ENCODE measurements around the gene ADGRA1.

Gene ADGRA1

DNA sequence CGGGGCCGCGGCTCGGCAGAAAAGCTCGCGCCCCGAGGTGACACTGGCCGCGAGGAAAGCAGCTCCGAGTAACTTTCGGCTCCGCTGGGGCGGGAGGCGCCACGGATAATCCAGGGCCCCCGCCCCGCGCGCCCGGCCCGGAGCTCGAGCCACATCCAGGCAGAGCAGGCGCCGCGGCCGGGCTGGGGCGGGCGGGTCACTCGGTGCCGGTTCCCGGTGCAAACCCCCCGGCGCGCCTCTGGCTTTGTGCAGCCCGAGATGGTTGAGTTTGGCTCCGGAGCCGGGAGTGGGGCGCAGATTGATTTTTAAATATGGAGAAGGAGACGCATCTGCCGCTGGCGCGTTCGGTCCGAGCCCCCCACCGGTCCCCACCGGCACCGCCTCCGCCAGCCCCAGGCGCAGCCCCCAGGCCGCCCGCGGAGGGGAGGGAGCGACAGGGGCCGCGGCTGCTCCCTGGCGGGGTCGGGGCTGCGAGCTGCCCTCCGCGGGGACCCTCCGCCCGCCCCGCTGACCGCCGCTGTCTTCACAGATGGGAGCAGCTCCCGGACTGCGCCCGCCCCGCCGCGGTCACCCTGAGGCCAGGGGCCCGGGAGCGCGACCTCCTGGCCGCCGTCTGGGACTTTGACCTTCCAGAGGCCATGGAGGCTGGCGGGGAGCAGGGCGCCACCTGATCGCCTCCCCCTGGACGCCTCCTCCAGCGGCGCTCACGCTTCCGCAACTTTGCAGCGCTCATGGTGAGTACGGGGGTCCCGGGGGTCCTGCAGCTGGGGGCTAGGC is 643 bp downstream of the ADGRA1 start:
- DNase-seq (ENCODE audit: low read depth), result no peak
- TF ChIP-seq, protein P1, sequence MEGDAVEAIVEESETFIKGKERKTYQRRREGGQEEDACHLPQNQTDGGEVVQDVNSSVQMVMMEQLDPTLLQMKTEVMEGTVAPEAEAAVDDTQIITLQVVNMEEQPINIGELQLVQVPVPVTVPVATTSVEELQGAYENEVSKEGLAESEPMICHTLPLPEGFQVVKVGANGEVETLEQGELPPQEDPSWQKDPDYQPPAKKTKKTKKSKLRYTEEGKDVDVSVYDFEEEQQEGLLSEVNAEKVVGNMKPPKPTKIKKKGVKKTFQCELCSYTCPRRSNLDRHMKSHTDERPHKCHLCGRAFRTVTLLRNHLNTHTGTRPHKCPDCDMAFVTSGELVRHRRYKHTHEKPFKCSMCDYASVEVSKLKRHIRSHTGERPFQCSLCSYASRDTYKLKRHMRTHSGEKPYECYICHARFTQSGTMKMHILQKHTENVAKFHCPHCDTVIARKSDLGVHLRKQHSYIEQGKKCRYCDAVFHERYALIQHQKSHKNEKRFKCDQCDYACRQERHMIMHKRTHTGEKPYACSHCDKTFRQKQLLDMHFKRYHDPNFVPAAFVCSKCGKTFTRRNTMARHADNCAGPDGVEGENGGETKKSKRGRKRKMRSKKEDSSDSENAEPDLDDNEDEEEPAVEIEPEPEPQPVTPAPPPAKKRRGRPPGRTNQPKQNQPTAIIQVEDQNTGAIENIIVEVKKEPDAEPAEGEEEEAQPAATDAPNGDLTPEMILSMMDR (IDR thresholded peaks at IDR 0.05; ENCODE audit: insufficient read depth, low read depth, low read length, missing control alignments), result no peak
- H3K4me3 ChIP-seq (ENCODE audit: low read depth, low read length), result no peak overlapping the region

DNA sequence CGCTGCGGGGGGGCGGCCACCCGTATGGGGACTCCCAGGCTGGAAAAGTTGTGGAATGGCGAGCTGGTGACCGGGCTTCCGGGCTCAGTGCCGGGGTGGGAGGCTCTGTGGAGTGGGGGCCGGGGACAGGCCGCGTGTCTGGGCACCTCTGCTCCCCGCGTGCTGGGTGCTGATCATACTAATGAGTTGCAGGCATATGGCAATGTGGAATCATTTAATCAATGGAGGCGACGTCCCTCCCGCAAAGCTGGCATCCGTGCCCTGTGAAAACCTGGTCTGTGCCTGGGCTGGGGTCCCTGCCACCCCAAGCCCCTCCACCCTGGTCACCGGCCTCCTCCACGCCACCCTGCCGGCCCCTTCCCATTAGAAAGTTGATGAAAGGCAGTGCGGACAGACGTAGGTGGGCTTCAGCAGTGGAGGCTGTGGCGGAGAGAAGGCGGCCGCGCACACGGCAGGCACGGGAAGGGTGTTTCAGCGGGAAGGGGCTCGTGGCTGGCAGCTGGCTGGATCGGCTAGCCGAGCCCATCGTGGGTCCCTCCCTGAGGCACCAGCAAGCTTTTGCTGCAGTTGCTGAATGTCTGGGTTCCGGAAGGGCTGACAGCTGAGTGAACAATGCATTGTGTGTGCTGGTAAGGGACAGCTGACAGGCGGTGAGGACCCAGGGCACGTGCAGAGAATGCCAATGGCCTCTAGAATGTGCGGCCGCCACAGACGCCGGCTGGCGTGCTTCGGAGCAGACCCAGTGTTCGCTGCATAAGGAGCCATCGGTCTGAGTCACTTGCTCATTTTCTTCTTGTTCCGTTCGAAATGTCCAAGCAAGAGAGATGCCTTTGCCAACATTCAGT is 1.5 kb downstream of the ADGRA1 start:
- H3K4me3 ChIP-seq (ENCODE audit: low read depth, low read length), result no peak overlapping the region
- DNase-seq (ENCODE audit: low read depth), result no peak
- TF ChIP-seq, protein P1 (IDR thresholded peaks at IDR 0.05; ENCODE audit: insufficient read depth, low read depth, low read length, missing control alignments), result no peak

DNA sequence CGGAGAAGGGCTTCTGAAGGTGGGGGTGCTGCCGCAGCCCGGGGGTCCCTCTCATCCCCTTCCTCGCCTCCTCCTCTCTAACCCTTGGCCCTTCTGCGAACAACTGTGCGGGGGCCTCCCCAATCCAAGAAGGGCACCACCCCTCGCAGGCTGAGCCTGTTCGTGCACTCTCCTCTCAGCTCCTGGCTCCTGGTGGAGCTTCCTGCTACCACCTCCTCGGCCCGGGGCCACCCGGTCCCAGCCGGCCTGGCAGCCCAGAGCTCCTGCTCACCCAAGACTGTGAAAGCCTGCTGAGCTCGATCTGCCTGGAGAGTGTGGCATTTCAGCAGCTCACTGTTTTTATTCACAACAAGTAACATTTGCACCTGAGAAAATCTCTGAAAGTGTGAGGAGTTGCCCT is 2.4 kb downstream of the ADGRA1 start:
- DNase-seq (ENCODE audit: low read depth), result no peak
- TF ChIP-seq, protein P1 (IDR thresholded peaks at IDR 0.05; ENCODE audit: insufficient read depth, low read depth, low read length, missing control alignments), result no peak

DNA sequence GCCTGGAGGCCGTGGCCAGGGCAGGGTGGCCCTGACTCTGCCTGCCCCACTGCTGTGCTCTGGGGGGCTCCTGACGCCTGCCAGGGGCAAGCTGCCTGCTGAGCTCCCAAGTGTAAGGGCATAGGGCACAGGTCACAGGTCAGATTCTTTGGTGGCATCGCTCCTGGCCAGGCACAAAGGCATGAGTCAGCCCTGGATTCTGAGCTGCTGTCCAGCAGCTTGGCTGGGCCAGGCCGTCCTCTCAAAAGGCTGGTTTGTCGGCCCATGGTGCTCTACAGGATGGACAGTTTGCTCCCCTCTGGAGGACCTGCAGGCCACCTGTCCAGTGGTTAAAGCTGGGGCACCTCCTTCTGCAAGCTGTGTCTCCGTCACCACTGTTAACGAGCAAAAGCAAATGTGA is 2.9 kb downstream of the ADGRA1 start:
- DNase-seq (ENCODE audit: low read depth), result no peak
- no peak overlapping the region for H3K4me3 ChIP-seq (ENCODE audit: low read depth, low read length)
- TF ChIP-seq, protein P1 (IDR thresholded peaks at IDR 0.05; ENCODE audit: insufficient read depth, low read depth, low read length, missing control alignments), result no peak

More for the DNA sequence above, 2.4 kb downstream of the ADGRA1 start:
- H3K4me3 ChIP-seq (ENCODE audit: low read depth, low read length), result no peak overlapping the region

DNA sequence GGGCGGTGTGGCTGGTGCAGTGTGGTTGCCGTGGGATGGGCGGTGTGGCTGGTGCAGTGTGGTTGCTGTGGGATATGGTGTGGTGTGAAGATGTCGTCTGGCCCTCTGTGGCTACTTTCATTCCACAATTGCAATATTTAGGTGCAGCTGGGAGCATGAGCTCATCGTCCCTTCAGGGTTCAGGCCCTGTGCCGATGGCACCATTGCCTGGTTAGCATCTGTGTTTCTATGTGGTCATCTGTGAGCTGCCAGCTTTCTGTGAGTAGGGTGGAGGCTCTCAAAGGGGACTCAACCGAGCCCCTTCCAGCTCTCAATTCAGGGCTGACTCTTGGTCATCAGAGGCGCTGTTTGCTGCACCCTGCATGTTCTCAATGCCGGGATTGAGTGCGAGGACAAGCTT is 3.6 kb downstream of the ADGRA1 start:
- TF ChIP-seq, protein P1 (IDR thresholded peaks at IDR 0.05; ENCODE audit: insufficient read depth, low read depth, low read length, missing control alignments), result no peak
- no peak for DNase-seq (ENCODE audit: low read depth)
- H3K4me3 ChIP-seq (ENCODE audit: low read depth, low read length), result no peak overlapping the region

DNA sequence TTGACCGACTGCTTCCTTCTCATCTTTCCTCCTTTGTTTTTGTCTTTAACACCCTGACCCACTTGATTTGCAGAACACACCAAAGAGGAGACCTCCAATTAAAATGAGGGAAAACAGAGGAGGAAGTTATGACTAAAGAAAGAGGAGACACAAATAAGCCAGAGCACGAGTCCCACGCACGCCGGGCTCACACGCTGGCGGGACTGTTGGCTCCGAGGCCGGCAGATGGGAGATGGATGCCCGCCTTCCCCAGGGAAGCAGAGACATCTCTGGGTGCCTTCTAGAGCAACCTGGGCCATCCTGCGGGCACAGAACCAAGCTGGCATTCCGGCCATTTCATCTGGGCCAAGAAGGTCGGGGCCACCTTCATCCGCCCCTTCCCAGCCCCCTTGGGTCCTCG is 5.6 kb downstream of the ADGRA1 start:
- DNase-seq (ENCODE audit: low read depth), result no peak
- TF ChIP-seq, protein P1 (IDR thresholded peaks at IDR 0.05; ENCODE audit: insufficient read depth, low read depth, low read length, missing control alignments), result no peak
- no peak overlapping the region for H3K4me3 ChIP-seq (ENCODE audit: low read depth, low read length)
